ENCODE measurements around the gene DNAJA3.
"Not testable (repeated sequence)": the region's sequence is repeated elsewhere in the genome, so short reads cannot be mapped to it uniquely, and the experiment has no call there.

The DNAJA3 gene

GRCh38 chr16:4387781-4388180, 37.9 kb upstream of the DNAJA3 start:
- DNase-seq, result no peak

- no peak for DNase-seq
These were observed 37.2 kb upstream of the DNAJA3 start for GRCh38 chr16:4388271-4389021.

DNA sequence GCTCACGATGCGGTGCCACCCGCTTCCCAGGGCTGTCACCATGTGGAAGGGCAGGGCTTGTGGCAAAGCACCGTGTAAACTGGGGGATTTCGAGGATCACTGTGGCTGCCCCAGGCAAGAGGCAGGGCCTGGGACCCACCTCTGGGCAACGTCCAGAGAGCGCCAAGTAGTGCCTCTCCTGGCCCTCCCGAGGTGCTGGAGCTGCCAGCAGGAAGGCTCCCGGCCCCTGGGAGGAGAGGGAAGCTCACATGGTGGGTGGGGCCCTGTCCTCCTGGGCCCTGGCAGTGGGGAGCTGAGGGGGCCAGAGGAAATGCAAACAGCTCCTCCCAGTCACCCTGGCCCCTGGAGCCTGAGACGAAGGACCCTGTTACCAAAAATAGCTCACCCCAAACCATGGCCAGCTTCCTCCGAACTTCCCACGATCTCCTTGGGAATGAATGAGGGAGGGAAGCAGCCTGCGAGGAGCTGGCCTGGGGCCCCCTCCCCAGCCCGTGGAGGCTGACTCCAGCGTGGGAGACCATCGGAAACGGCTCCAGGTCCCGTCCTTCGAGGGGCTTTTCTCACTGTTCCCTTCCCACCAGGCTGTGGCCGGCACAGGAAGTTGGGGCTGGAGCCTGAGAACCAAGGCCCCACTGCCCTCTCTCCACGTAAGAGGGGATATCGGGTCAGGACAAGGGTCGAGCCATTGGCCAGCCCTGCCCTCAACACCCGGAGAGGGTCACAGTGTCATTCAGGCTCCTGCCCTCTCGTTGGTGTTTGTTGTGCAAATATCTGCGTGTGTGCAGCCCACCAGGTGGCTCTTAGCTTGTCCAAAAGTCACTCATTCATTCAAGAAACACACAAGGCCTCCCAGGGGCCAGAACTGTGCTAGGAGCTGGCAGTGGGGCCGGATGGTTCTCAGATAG, 36.4 kb upstream of the DNAJA3 start:
- DNase-seq, result no peak

DNA sequence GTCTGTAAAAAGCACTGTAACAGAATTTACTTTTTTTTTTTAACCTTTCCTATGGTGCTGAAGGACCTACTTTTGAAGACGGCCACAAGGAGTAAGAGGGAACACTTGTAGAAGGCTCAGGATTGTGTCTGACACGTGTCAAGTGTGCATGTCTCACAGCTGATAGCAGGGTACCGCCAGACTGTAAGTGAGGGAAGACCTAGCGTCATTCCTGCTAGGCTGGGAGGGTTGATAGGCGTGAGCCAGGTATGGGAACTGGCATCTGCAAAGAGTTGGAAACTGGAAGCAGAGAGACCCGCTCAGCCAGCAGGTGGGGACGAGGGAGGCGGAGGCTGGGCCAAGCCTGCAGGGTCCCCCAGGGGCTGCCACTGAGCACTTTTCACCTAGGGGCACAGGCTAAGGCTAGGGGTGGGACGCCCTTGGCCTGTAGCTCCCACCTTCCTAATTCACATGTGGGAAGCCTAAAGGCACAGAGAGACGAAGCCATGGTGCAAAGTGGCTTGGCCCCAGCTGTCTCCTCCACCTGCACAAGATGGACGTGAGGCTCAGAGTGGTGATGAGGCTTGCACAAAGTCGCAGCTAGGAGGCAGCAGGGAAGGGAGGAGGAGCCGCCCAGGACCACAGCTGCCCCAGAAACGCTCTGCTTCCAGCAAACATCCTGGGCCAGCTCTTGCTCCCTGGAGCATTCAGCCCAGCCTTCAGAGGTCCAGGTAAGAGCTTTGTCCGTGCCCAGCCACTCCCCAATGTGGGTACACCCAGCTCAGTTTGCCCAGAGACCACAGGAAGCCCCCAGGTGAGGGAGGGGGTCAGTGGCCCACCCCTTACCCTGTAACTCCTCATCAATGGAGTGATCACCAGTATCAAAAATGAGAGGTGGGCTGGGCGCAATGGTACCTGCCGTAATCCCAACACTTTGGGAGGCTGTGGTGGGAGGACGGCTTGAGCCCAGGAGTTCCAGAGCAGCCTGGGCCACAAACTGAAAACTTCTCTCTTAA, 35.1 kb upstream of the DNAJA3 start:
- DNase-seq, result no peak

GRCh38 chr16:4391631-4392381, 33.9 kb upstream of the DNAJA3 start:
- peak in 2 of 3 experiments; percentile 35 to 44 for DNase-seq

DNA sequence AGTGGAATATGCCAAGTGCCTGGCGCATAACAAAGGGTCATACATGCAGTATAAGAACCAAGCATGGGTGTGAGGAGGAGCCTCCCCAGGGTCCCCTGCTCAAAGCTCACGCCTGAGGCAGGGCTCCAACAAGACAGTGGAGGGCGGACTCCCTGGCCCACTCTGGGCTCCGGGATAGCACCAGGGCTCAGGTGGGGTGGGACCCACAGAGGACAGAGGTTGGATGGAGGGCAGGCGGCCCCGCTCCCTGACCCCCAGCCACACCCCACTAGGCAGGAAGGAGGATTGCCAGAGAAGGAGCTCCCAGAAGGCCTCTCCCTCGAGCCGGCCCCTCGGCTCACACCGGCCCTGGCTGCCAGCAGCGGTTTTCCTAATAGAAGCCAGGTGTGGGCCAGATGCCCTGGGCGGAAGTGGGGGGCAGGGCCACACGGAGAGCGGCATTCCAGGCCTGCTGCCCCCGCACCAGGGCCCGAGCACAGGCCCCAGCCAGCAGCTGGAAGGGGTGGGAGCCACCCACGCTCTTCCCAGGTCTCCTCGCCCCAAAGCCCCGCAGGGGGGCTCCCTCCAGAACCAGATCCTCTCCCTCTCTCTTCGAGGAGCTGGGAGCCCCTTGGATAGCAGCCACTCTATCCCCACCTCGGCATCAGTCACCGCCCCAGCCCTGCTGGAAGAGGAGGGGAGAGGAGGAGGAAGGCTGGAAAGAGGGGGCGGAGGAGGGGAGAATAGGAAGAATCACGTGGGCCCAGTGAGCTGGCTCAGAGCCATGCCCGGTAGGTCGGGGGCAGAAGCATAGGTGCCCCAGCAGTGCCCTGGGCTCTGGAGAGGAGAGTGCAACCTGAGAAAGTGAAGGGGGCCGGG, 33.1 kb upstream of the DNAJA3 start:
- DNase-seq, result peak in 1 of 3 experiments; percentile 38

- no peak for DNase-seq
These were observed 32.4 kb upstream of the DNAJA3 start for GRCh38 chr16:4393240-4393600.

GRCh38 chr16:4393850-4394249, 31.8 kb upstream of the DNAJA3 start:
- not testable (repeated sequence) for DNase-seq

GRCh38 chr16:4395055-4395726, 30.5 kb upstream of the DNAJA3 start:
- DNase-seq, result no peak

DNA sequence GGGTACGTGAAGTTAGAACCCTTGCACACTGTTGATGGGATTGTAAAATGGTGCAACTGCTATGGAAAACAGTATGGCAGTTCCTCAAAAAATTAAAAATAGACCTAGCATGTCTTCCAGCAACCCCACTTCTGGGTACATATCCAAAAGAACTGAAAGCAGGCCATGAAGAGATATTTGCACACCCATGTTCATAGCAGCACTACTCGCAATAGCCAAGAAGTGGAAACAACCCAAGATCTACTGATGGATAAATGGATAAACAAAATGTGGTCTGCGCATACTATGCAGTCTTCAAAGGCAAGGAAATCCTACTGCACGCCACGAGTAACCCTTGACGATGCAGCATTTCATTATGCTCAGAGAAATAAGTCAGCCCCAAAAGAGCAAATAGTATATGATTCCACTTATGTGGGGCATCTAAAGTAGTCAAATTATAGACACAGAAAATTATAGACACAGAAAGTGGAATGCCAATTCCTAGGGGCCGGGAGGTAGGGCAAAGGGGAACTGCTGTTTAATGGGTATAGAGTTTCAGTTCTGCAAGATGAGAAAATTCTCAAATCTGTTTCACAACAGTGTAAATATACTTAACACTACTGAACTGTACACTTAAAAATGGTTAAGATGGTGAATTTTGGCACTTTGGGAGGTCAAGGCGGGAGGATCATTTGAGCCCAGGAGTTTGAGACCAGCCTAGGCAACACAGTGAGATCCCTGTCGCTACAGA, 26.5 kb upstream of the DNAJA3 start:
- no peak for DNase-seq

GRCh38 chr16:4401094-4401501, 24.6 kb upstream of the DNAJA3 start:
- no peak for DNase-seq

DNA sequence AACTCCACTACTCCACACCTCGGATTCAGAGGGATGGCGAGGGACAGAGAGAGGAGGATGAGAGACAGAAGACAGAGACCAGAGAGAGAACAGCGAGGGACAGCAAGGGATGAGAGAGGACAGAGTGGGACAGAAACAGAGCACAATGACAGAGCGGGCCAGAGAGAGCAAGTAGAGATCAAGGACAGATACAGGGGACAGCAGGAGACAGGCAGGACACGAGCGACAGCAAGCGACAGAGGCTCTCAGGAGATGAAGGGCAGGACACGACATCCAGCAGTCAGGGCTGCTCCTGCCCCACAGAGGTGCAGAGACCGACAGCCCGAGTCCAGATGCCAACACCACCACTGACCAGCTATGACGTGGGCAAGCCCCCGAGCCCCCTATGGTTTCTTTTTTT, 24.2 kb upstream of the DNAJA3 start:
- DNase-seq, result no peak

DNA sequence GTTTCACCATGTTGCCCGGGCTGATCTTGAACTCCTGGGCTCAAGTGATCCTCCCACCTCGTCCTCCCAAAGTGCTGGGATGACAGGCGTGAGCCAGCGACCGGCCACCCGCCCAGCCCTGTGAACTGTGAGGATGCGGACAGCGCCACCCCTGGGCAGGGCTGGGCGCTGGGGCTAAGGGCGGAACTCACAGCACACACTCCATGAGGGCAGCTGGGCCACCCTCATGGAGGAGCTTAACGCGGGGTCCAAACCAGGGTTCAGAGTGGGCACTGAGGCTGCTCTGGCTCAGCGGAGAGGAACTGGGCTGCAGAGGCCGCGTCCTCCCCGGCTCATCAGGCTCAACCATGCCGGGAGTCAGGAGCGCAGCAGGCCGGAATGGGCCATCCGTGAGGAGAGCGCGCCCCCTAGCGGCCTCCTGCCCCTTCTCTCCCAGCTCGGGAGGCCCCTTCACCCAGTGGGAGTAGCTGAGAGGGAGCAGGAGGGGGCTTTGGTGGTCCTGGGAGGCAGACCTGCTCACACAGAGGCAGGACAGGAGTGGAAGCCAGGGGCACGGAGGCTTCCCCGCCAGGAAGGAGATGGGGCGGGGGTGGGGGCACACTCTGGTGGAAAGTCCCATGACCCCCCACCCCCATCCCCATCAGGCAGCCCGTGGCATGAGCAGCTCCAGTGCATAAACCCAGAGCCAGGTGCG, 23.1 kb upstream of the DNAJA3 start:
- DNase-seq, result peak; percentile 48 to 75 (median 57)

GRCh38 chr16:4403133-4403949, 22.3 kb upstream of the DNAJA3 start:
- no peak for DNase-seq

DNA sequence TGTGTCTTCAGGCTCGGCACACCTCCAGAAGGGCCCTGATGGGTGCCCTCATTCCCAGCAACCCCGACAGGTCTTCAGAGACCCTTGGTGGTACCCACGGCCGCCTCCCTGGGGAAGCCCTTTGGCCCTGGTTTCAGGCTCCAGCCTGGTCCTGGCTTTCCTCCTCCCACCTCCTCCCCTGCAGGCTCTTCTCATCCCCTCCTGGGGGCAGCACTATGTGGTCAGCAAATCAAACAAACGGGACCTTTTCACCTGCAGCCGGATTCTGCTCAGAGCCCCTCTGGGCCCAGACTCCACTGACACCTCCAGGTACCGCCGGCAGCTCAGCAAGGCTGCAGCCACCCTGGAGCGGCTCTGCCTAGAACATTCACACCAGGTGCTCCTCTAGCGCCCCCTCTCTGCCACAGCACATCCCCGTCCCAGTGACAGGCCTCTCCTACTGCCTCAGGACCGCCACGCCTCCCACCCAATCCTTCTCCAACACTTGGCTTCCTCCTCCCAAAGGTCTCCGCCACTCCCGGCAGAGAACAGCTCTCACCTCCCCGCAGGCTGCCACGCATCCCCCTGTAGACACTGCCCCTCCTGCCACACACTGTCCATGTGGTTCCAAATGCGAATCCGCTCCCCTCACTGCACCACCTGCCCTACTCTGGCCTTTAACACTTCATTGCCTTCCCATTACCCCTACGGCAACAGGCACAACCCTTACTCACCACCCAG, 21.3 kb upstream of the DNAJA3 start:
- peak in 1 of 3 experiments; percentile 9 for DNase-seq

GRCh38 chr16:4404967-4405696, 20.5 kb upstream of the DNAJA3 start:
- DNase-seq, result no peak

Measured in NCI-H1417 (cell line).